ENCODE data around the gene ROR1. TPM values are rescaled to one million over a fixed set of nuclear protein-coding genes. Genes with fewer than 3 reads are reported as not detected.

The ROR1 gene
- total RNA-seq, 4 donors from 2014 or later = 5.1 to 7.3 (median 6.5) TPM

- Histone ChIP-seq H3K4me1 (peaks cover 0 to 11% (median 2%) of the 10 kb centered on the region in 4 donors), H3K4me3 (no peak overlapping the region), H3K27me3 (no peaks in the 10 kb centered on the region), H3K36me3 (no peaks in the 10 kb centered on the region), H3K9me3 (no peaks in the 10 kb centered on the region), H3K27ac (replicated peaks in 1 of 4) (no peak overlapping the region)
- 90% methylated on average over 14 of the region's 14 CpGs for WGBS
- TF ChIP-seq POLR2A (IDR thresholded peaks at IDR 0.05; ENCODE audit: low read depth) = no peak
- TF ChIP-seq POLR2AphosphoS5 (IDR thresholded peaks at IDR 0.05) = no peak
- no peak for TF ChIP-seq EP300 (IDR thresholded peaks at IDR 0.05)
- TF ChIP-seq CTCF (IDR thresholded peaks at IDR 0.05) = no peak
- intact Hi-C loops (cut with DNase I) = no loop called here
- DNase-seq (ENCODE audit: extremely low spot score) = no peak
Measured at GRCh38 chr1:63867429-63868176, 93.8 kb downstream of the ROR1 start.

- Histone ChIP-seq H3K9me3 (no peaks in the 10 kb centered on the region), H3K4me1 (peaks cover 0 to 11% (median 2%) of the 10 kb centered on the region in 4 donors), H3K36me3 (no peaks in the 10 kb centered on the region), H3K27ac (replicated peaks in 1 of 4) (no peak overlapping the region), H3K4me3 (no peak overlapping the region), H3K27me3 (no peaks in the 10 kb centered on the region)
- intact Hi-C loops (cut with DNase I) = no loop called here
- WGBS = 84% methylated on average over 5 of the region's 5 CpGs
- TF ChIP-seq EP300 (IDR thresholded peaks at IDR 0.05) (no peak), CTCF (IDR thresholded peaks at IDR 0.05) (no peak), POLR2AphosphoS5 (IDR thresholded peaks at IDR 0.05) (no peak), POLR2A (IDR thresholded peaks at IDR 0.05; ENCODE audit: low read depth) (no peak)
- no peak for DNase-seq (ENCODE audit: extremely low spot score)
Measured at GRCh38 chr1:63868268-63868781, 94.5 kb downstream of the ROR1 start.

GRCh38 chr1:63870152-63870551 is 96.3 kb downstream of the ROR1 start:
- TF ChIP-seq CTCF (IDR thresholded peaks at IDR 0.05) (no peak), POLR2A (IDR thresholded peaks at IDR 0.05; ENCODE audit: low read depth) (no peak), EP300 (IDR thresholded peaks at IDR 0.05) (no peak), POLR2AphosphoS5 (IDR thresholded peaks at IDR 0.05) (no peak)
- Histone ChIP-seq H3K27ac (replicated peaks in 1 of 4) (no peak overlapping the region), H3K4me1 (peaks cover 15 to 21% (median 18%) of the 10 kb centered on the region in 4 donors), H3K9me3 (no peaks in the 10 kb centered on the region), H3K27me3 (no peaks in the 10 kb centered on the region), H3K4me3 (no peak overlapping the region), H3K36me3 (no peaks in the 10 kb centered on the region)
- DNase-seq (ENCODE audit: extremely low spot score) = no peak
- WGBS = 100% methylated on average over 2 of the region's 2 CpGs
- intact Hi-C loops (cut with DNase I) = no loop called here

GRCh38 chr1:63871463-63871862 is 97.6 kb downstream of the ROR1 start:
- Histone ChIP-seq H3K36me3 (no peaks in the 10 kb centered on the region), H3K4me3 (no peak overlapping the region), H3K4me1 (peaks cover 21 to 27% (median 24%) of the 10 kb centered on the region in 4 donors), H3K27ac (replicated peaks in 1 of 4) (no peak overlapping the region), H3K9me3 (no peaks in the 10 kb centered on the region), H3K27me3 (no peaks in the 10 kb centered on the region)
- WGBS = 86% methylated on average over 1 of the region's 1 CpG
- no peak for TF ChIP-seq POLR2AphosphoS5 (IDR thresholded peaks at IDR 0.05)
- TF ChIP-seq POLR2A (IDR thresholded peaks at IDR 0.05; ENCODE audit: low read depth) = no peak
- TF ChIP-seq CTCF (IDR thresholded peaks at IDR 0.05) = no peak
- TF ChIP-seq EP300 (IDR thresholded peaks at IDR 0.05) = no peak
- intact Hi-C loops (cut with DNase I) = no loop called here
- no peak for DNase-seq (ENCODE audit: extremely low spot score)
